Measurements from ENCODE around the gene MRPL12.

The MRPL12 gene

GRCh38 chr17:81741594-81742452, 38.7 kb downstream of the MRPL12 start:
- no peak for DNase-seq
